Activated naive CD8-positive, alpha-beta T cell (primary cell): Measurements from ENCODE around the gene PPFIA1.

Experiments
- H3K27ac Mint-ChIP-seq: one replicate; pipeline ENCODE4 v1.8.0; 2021; ENCODE audit warnings: mixed read lengths
- H3K27me3 Mint-ChIP-seq: one replicate; pipeline ENCODE4 v1.8.0; 2021; ENCODE audit warnings: mixed read lengths
- H3K36me3 Mint-ChIP-seq: one replicate; pipeline ENCODE4 v1.8.0; 2021; ENCODE audit warnings: mixed read lengths
- H3K4me1 Mint-ChIP-seq: one replicate; pipeline ENCODE4 v1.8.0; 2021; ENCODE audit warnings: low read depth, mixed read lengths
- H3K4me3 Mint-ChIP-seq: one replicate; pipeline ENCODE4 v1.8.0; 2021; ENCODE audit warnings: mild to moderate bottlenecking, mixed read lengths
- H3K9me3 Mint-ChIP-seq: one replicate; pipeline ENCODE4 v1.8.0; 2021; ENCODE audit warnings: low read depth, mixed read lengths

The PPFIA1 gene

DNA sequence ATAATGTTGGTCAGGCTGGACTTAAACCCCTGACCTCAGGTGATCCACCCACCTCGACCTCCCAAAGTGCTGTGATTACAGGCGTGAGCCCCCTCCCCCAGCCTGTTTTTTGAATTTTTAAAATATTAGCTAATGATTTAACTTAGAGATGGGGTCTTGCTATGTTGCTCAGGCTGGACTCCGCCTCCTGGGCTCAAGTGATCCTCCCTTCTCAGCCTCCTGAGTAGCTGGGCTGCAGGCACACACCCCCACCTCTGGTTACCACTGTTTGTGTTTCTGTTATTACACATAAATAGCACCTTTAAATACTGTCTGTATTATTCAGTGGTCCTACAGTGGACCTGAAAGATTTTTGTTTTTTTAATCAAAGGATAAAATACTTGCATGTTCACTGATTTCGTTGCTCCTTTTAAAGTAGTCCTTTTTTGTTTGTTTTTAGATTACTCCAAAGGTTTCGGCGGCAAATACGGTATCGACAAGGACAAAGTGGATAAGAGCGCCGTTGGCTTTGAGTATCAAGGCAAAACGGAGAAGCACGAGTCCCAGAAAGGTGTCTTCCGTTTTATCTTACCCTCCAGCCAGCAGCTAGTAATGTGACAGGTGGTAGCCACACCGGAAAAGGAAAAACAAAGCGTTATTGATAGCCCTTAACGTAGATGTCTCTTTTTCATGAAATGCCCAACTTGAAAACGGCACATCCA is 149.0 kb downstream of the PPFIA1 start:
- H3K4me3 Mint-ChIP-seq, result no peak overlapping the region
- peaks cover 15% of the 10 kb centered on the region for H3K4me1 Mint-ChIP-seq
- no peaks in the 10 kb centered on the region for H3K9me3 Mint-ChIP-seq
- H3K27me3 Mint-ChIP-seq, result no peaks in the 10 kb centered on the region
- peaks cover 7% of the 10 kb centered on the region for H3K36me3 Mint-ChIP-seq
- H3K27ac Mint-ChIP-seq, result no peak overlapping the region

DNA sequence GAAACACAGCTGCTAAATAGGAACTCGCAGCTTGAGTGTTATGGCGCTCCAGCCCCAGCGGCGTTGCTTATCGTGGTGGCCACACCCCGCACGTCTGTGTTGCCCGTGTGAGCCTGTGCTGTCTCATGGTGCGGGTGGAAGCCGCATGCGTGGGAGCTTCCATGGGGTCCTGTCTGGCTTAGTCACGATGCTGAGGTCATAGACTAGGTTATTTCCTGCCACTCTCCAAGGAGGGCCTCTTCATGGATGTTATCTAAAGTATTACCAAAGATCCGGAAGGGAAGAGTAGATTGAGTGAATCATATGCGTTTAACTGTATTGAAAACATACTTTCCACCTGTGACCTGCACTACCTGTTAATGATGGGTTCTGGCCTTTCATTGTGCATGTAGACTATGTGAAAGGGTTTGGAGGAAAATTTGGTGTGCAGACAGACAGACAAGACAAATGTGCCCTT is 149.5 kb downstream of the PPFIA1 start:
- peaks cover 7% of the 10 kb centered on the region for H3K36me3 Mint-ChIP-seq
- H3K27ac Mint-ChIP-seq, result no peak overlapping the region
- no peaks in the 10 kb centered on the region for H3K9me3 Mint-ChIP-seq
- no peaks in the 10 kb centered on the region for H3K27me3 Mint-ChIP-seq
- no peak overlapping the region for H3K4me3 Mint-ChIP-seq
- peaks cover 14% of the 10 kb centered on the region for H3K4me1 Mint-ChIP-seq

DNA sequence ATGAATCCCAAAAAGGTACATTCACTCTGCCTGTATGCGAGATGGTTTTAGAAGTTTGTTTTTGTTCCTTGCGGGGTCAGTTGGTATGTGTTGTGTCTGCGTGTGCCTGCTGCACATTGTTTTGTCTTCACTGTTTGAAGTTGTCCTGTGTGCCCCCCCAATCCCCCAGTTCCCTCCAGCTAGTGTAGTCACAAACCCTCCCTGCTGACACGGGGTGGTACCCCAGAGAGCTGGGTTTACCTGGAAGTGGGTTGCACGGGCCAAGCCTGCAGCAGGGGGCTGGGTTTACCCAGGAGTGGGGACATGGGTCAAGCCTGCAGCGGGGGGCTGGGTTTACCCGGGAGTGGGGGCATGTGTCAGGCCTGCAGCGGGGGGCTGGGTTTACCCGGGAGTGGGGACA is 150.0 kb downstream of the PPFIA1 start:
- H3K9me3 Mint-ChIP-seq, result no peaks in the 10 kb centered on the region

DNA sequence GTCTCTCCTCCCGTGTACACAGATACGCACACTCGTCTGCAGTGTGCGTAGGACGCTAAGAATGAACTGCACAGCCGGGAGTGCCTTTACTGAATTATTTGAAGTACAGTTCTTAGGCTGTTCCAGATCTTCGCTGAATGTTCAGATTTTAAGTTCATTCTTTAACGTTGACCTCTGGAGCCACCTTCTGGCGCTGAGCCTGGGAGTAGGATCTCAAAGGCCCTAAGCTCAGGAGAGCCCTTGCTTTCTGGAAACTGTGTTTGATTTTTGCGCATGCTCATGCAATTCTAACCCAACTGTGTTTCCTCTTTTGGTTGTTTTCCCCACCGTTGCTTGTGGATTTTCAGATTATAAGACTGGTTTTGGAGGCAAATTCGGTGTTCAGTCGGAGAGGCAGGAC is 150.6 kb downstream of the PPFIA1 start:
- Mint-ChIP-seq H3K4me1 (peaks cover 5% of the 10 kb centered on the region), H3K27me3 (no peaks in the 10 kb centered on the region), H3K9me3 (no peaks in the 10 kb centered on the region), H3K4me3 (no peak overlapping the region), H3K27ac (no peak overlapping the region), H3K36me3 (peaks cover 3% of the 10 kb centered on the region)

More for the DNA sequence above, 150.0 kb downstream of the PPFIA1 start:
- peaks cover 4% of the 10 kb centered on the region for H3K36me3 Mint-ChIP-seq
- no peaks in the 10 kb centered on the region for H3K27me3 Mint-ChIP-seq
- peaks cover 10% of the 10 kb centered on the region for H3K4me1 Mint-ChIP-seq
- H3K27ac Mint-ChIP-seq, result no peak overlapping the region
- H3K4me3 Mint-ChIP-seq, result no peak overlapping the region

DNA sequence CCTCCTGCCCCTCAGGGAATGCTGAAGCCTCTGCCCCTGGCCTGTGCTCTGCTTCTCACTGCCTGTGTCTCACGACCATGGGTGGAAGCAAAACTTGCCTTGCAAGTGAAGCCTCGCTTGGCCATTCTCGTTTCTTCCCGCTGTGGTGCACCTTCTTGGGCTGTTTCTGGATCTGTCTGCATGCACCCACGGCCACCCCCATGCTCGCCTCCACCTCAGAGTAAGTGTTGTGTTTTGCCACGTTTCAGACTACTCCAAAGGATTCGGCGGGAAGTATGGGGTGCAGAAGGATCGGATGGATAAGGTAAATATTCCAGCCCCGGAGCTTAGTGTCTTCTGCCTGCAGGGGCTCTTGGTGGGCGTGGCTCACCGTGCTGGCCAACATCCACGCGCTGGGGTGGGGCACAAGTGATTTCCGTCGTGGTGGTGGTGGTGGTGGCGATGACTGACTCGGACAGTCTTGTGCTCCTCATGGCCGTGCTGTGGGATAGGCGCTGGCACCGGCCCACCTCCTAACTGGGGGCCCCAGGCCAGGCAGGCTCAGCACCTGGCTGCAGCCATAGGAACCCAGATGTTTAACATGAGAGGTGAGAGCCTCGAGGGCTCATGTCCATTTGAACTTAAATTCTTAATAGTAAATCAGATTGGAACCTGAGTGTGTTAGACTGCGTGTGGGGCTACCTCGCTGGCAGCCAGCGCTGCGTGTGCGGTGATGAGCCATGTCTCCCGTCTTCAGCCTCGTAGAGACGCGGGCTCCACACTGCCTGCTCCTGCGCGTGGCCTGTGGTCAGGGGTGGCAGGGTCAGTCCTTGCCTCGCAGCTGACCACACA is 152.4 kb downstream of the PPFIA1 start:
- Mint-ChIP-seq H3K4me3 (no peak overlapping the region), H3K27ac (no peak overlapping the region), H3K36me3 (peaks cover 3% of the 10 kb centered on the region), H3K9me3 (no peaks in the 10 kb centered on the region), H3K4me1 (peaks cover 3% of the 10 kb centered on the region), H3K27me3 (no peaks in the 10 kb centered on the region)

DNA sequence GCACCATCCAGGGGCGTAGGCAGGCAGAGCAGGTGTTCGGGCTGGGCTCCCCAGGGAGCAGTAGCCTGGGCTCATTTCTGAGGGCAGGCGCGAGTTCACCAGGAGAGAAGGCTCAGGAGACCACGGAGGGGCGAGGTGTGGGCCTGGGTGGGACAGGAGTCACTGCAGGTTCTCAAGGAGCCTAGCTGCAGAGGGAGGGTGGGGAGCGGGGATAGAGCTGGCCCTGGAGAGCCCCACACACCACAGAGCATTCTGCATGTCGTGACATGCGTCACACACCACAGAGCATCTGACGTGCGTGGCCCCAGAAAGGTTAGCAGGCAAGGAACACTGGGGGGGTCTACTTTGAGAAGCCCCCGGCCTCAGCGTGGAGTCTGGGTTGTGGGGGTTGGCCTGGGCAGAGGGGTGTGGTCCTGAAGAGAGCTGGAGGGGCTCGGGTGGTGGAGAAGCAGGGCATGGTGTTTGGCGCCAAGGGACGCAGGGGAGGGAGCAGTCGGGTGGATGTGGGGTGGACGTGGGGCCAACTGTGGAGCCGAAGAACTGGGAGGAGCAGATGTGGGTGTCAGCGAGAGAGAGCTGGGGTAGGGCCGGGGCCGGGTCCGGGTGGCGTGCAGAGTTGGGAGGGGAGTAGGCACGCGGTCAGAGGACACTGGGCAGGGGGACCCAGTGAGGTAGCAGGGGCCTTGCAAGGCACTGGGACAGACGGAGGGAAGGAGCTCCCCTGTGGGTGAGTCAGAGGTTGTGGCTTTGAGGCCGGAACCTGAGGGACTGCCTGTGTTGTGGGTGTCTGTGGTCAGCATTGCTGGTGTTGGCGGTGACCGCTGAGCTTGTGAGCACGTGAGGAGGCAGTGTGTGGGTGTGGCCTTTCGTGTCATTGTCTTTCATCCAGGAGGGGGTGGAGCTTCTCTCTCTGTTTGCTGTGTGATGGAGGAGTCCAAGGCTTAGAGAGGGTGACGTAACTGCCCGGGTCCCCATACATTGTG is 153.3 kb downstream of the PPFIA1 start:
- H3K9me3 Mint-ChIP-seq, result no peaks in the 10 kb centered on the region
- no peak overlapping the region for H3K4me3 Mint-ChIP-seq
- H3K4me1 Mint-ChIP-seq, result peaks cover 3% of the 10 kb centered on the region
- no peaks in the 10 kb centered on the region for H3K27me3 Mint-ChIP-seq
- no peak overlapping the region for H3K27ac Mint-ChIP-seq
- peaks cover 3% of the 10 kb centered on the region for H3K36me3 Mint-ChIP-seq

DNA sequence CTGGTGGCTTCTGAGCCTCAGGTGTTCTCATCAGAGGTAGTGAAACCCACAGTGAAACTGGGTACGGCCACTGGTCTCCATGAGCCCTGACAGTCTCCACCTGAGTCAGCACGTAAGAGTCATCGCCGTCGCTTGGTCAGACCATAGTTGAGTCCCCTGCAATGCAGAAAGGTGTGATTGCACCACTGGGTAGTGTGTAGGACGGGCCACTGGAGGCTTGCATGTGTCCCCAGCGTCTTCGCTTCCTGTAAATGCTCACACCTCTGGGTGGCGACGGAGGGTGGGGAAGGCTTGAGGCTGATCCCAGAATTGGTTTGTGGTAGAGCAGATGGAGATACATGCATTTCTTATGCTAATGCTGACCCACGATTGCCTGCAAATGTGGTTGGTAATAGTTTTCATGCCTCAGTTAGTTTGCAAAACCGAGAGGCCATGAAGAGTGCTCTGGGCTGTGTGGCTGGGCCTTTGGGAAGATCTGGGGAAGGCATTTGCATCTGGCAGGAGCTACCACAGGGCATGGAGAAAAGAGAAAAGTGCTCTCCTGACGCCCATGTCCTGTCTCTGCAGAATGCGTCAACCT is 154.4 kb downstream of the PPFIA1 start:
- Mint-ChIP-seq H3K27ac (no peak overlapping the region), H3K4me1 (peaks cover 3% of the 10 kb centered on the region), H3K4me3 (no peak overlapping the region), H3K36me3 (peaks cover 3% of the 10 kb centered on the region), H3K27me3 (no peaks in the 10 kb centered on the region), H3K9me3 (no peaks in the 10 kb centered on the region)

DNA sequence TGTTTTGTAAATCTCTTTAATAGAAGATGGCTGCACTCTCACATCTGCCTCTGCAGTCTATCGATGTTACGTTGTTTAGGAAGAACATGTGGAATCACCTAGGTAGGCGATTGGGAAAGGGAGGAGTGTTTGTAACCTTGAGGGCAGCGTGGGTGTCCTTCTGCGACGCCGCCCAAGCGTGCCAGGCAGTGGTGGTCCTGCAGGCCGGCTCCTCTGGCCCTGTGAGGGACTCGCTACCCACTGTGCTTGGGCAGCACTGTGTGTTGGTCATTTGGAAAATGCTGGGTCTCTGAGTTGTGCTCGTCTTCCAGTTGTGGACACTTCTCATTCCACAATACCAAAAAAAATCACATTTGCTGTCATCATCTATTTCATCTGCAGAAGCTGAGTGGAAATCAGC is 156.9 kb downstream of the PPFIA1 start:
- H3K27me3 Mint-ChIP-seq, result no peaks in the 10 kb centered on the region
- peaks cover 3% of the 10 kb centered on the region for H3K4me1 Mint-ChIP-seq
- H3K4me3 Mint-ChIP-seq, result no peak overlapping the region
- no peak overlapping the region for H3K27ac Mint-ChIP-seq
- H3K36me3 Mint-ChIP-seq, result peaks cover 3% of the 10 kb centered on the region
- no peaks in the 10 kb centered on the region for H3K9me3 Mint-ChIP-seq

DNA sequence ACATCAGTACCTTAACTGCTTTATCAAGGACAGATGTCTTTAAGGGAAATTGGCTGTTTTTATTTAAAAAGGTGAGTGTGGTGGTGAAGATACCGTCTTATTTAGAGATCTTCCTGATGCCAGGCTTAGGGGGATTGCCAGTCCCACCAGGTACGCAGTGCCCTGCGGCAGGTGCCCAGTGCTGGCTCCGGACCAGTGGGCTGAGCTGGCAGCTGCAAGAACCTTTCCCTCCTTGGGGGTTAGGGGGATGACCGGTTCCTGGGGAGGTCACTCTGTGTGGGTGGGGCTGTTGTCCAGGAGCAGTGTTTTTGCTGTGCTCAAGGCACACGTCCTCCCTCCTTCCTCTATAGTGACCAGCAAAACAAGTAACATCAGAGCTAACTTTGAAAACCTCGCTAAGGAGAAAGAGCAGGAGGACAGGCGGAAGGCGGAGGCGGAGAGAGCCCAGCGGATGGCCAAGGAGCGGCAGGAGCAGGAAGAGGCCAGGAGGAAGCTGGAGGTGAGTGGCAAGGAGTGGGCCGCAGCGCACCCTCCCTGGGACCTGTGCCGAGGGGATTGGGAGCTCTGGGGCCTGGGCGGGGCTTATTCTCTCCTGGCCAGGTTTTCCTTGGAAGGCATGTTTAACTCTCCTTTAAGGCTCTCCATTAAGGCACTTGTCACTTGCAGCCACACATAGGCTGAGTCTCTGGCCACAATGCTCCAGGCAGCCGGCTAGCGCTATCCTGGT is 158.4 kb downstream of the PPFIA1 start:
- Mint-ChIP-seq H3K4me1 (peaks cover 3% of the 10 kb centered on the region), H3K27ac (no peak overlapping the region), H3K36me3 (peaks cover 3% of the 10 kb centered on the region), H3K4me3 (no peak overlapping the region), H3K9me3 (no peaks in the 10 kb centered on the region), H3K27me3 (no peaks in the 10 kb centered on the region)

DNA sequence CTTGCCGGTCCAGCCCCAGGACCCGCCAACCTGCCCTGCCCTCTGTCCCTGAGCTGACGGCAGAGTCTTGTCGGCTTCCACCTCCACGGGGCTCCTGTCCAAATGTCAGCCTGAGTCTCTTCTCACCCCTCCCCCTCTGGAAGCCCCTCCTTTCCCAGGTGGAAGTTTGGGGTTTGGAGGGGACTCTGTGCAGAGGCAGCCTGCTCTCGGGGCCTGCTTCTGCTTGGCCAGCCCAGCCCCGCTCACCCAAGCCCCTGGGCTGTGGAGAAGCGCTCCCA is 158.9 kb downstream of the PPFIA1 start:
- no peaks in the 10 kb centered on the region for H3K9me3 Mint-ChIP-seq

DNA sequence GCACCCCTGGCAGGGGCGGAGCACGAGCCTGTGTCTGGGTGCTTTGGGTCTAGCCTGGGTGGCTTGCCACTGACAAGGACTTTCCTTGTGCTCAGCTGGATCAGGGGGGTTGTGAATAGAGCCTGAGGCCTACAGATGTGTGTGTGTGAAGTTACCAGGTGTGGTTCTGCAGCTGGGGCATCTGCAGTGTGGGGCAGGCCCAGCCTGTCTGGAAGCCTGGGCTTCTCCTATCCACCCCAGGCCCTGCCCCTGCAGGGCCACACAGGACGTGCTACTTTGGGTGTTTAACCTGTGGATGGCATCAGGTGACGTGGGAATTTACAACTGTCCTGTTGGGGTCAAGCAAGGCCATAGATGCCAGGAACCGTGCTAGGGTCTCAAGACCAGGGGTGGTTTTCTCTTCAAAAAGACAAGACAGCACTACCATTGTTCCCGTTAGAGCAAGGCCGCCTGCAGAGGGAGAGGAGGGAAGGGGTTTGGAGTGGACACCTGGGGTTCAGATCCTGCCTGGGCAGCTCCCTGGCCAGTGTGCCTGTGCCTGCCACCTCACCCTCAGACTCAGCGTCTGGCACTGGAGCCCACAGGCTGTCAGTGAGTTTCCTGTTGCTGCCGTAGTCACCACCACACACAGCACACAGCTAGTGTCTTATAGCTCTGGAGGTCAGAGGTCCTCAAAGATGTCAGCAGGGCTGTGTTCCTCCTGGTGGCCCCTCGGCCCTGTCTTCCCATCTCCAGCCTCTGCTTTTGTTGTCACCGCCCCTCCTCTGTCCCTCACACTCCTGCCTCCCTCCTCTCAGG is 159.4 kb downstream of the PPFIA1 start:
- H3K27me3 Mint-ChIP-seq, result no peaks in the 10 kb centered on the region
- no peak overlapping the region for H3K27ac Mint-ChIP-seq

More for the DNA sequence above, 158.9 kb downstream of the PPFIA1 start:
- H3K27ac Mint-ChIP-seq, result no peak overlapping the region
- no peaks in the 10 kb centered on the region for H3K27me3 Mint-ChIP-seq
- no peak overlapping the region for H3K4me3 Mint-ChIP-seq
- H3K4me1 Mint-ChIP-seq, result peaks cover 1% of the 10 kb centered on the region
- peaks cover 3% of the 10 kb centered on the region for H3K36me3 Mint-ChIP-seq

DNA sequence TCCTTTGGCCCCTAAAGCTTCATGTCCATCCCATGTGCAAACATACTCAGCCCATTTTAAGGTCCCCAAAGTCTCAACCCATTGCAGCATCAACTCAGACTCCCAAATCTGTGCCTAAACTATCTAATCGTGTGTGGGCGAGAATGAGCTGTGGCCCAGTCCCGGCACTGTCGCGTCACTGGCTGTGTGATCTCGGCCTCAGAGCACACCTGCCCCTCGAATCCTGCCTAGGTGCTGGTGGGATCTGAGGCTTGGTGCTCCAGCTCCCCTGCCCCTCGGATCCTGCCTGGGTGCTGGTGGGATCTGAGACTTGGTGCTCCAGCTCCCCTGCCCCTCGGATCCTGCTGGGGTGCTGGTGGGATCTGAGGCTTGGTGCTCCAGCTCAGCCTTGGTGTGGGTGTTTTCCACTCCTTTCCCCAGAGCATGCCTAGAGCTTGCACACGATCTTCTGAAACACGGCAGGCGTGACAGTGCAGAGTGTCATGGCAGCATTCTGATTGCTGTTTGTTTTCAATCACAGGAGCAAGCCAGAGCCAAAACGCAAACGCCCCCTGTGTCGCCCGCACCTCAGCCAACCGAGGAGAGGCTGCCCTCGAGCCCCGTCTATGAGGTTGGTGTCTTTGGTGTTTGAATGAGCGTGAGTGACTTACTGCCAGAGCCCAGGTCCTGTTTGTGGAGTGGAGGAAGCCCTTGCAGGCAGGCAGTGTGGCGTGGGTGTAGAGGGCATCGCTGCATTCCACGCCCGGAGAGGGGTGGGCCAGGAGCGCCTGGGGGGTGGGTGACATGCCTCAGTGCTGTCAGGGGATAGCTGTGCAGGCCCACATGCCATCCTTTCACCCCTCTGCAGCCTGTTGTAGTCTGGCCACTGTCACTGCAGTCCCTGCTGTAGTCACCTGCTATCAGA is 160.4 kb downstream of the PPFIA1 start:
- no peak overlapping the region for H3K27ac Mint-ChIP-seq
- no peaks in the 10 kb centered on the region for H3K4me1 Mint-ChIP-seq
- H3K36me3 Mint-ChIP-seq, result no peaks in the 10 kb centered on the region
- H3K27me3 Mint-ChIP-seq, result no peaks in the 10 kb centered on the region
- no peaks in the 10 kb centered on the region for H3K9me3 Mint-ChIP-seq
- H3K4me3 Mint-ChIP-seq, result no peak overlapping the region

More for the DNA sequence above, 159.4 kb downstream of the PPFIA1 start:
- H3K9me3 Mint-ChIP-seq, result no peaks in the 10 kb centered on the region
- peaks cover 3% of the 10 kb centered on the region for H3K36me3 Mint-ChIP-seq
- no peak overlapping the region for H3K4me3 Mint-ChIP-seq
- no peaks in the 10 kb centered on the region for H3K4me1 Mint-ChIP-seq

DNA sequence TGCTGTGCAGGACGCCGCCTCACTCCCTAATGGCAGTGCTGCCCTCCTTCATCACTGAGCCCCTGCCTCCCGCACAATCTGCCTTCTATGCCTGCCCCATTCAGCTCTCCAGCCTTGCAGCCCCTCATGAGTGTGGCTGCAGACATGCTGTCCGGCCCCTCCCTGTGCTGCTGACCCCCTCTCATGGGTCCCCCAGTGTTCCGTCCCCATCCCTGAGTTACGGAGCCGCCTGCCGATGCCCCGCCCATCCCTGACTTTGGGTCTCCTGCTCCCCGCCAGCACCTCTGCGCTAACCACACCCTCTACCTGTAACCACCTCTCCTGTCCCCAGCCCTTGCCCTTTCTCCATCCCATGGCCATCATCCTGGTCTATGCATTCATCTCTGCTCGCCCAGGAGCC is 161.1 kb downstream of the PPFIA1 start:
- H3K27ac Mint-ChIP-seq, result no peak overlapping the region
- no peaks in the 10 kb centered on the region for H3K27me3 Mint-ChIP-seq
- H3K9me3 Mint-ChIP-seq, result no peaks in the 10 kb centered on the region
- no peak overlapping the region for H3K4me3 Mint-ChIP-seq
- H3K4me1 Mint-ChIP-seq, result no peaks in the 10 kb centered on the region
- no peaks in the 10 kb centered on the region for H3K36me3 Mint-ChIP-seq
